Hepatocyte (in vitro differentiated cells): ENCODE data around the gene HEMK1.

Experiments
- EZH2 ChIP-seq: fragments of 200-600 bp; sonication (generic); IDR thresholded peaks from 2 replicates; pipeline ENCODE4 v1.6.1; 2016; ENCODE audit warnings: antibody characterized with exemption, mild to moderate bottlenecking, borderline replicate concordance
- EZH2phosphoT487 ChIP-seq: fragments of 200-600 bp; sonication (generic); IDR thresholded peaks from one replicate; pipeline ENCODE4 v1.6.1; 2018; ENCODE audit warnings: antibody characterized with exemption, mild to moderate bottlenecking, low read depth, moderate library complexity; ENCODE audit not compliant: unreplicated experiment, severe bottlenecking

- TF ChIP-seq EZH2 (no peak), EZH2phosphoT487 (no peak)
Measured at GRCh38 chr3:50551054-50551659, 18.2 kb upstream of the HEMK1 start.
